ENCODE measurements around the gene PSMD1. TPM values are rescaled to one million over a fixed set of nuclear protein-coding genes. Genes with fewer than 3 reads are reported as not detected.

PSMD1 gene
- total and polyA plus RNA-seq, 2 experiments from 2014 or later, result 102 to 106 TPM

GRCh38 chr2:231130336-231131056 is 73.8 kb downstream of the PSMD1 start:
- in situ Hi-C loops (cut with MboI), result no loop called here
- 88 to 93% methylated on average over 6 of the region's 6 CpGs for WGBS, 2 experiments (ENCODE audit: low coverage in 1 of 2, low lambda C conversion rate in 2 of 2, missing lambda C conversion rate in 2 of 2)
- Histone ChIP-seq H3K4me3 (no peak overlapping the region), H3K27me3 (replicated peaks; ENCODE audit: insufficient read depth) (no peaks in the 10 kb centered on the region), H3K9me2 (ENCODE audit: insufficient read depth) (no peaks in the 10 kb centered on the region), H3K27ac (no peak overlapping the region), H4K20me1 (ENCODE audit: insufficient read depth) (no peaks in the 10 kb centered on the region), H3K4me2 (ENCODE audit: unreplicated experiment) (no peak overlapping the region), H3K9me3 (ENCODE audit: low read depth) (no peaks in the 10 kb centered on the region), H2AFZ (no peak overlapping the region), H3F3A (ENCODE audit: insufficient read depth) (peaks cover 20% of the 10 kb centered on the region), H3K36me3 (ENCODE audit: low read depth) (no peaks in the 10 kb centered on the region), H3K4me1 (ENCODE audit: insufficient read depth) (peaks cover 40% of the 10 kb centered on the region), H3K9ac (no peak overlapping the region), H3K79me2 (ENCODE audit: insufficient read depth) (peaks cover 68% of the 10 kb centered on the region)
- peak; percentile 21 for DNase-seq
- TF ChIP-seq EZH2 (IDR thresholded peaks at IDR 0.05; ENCODE audit: insufficient read depth, poor library complexity, severe bottlenecking), result no peak
- TF ChIP-seq EZH2phosphoT487 (IDR thresholded peaks at IDR 0.05; ENCODE audit: insufficient read depth, low read depth), result no peak

GRCh38 chr2:231132129-231132528 is 75.5 kb downstream of the PSMD1 start:
- Histone ChIP-seq H3K9me2 (ENCODE audit: insufficient read depth) (no peaks in the 10 kb centered on the region), H3K4me3 (no peak overlapping the region), H3K27ac (no peak overlapping the region), H3K79me2 (ENCODE audit: insufficient read depth) (peaks cover 73% of the 10 kb centered on the region), H3K9me3 (ENCODE audit: low read depth) (no peaks in the 10 kb centered on the region), H3K4me2 (ENCODE audit: unreplicated experiment) (peak overlapping the region; percentile 22), H3K4me1 (ENCODE audit: insufficient read depth) (peaks cover 40% of the 10 kb centered on the region), H3F3A (ENCODE audit: insufficient read depth) (peaks cover 20% of the 10 kb centered on the region), H3K27me3 (replicated peaks; ENCODE audit: insufficient read depth) (no peaks in the 10 kb centered on the region), H3K36me3 (ENCODE audit: low read depth) (no peaks in the 10 kb centered on the region), H4K20me1 (ENCODE audit: insufficient read depth) (no peaks in the 10 kb centered on the region), H2AFZ (no peak overlapping the region), H3K9ac (no peak overlapping the region)
- in situ Hi-C loops (cut with MboI), result no loop called here
- TF ChIP-seq EZH2 (IDR thresholded peaks at IDR 0.05; ENCODE audit: insufficient read depth, poor library complexity, severe bottlenecking), result no peak
- TF ChIP-seq EZH2phosphoT487 (IDR thresholded peaks at IDR 0.05; ENCODE audit: insufficient read depth, low read depth), result no peak
- WGBS, 2 experiments (ENCODE audit: low coverage in 1 of 2, low lambda C conversion rate in 2 of 2, missing lambda C conversion rate in 2 of 2), result 70 to 74% methylated on average over 1 of the region's 1 CpG
- DNase-seq, result peak; percentile 52

- Histone ChIP-seq H4K20me1 (ENCODE audit: insufficient read depth) (no peaks in the 10 kb centered on the region), H3K4me1 (ENCODE audit: insufficient read depth) (peaks cover 34% of the 10 kb centered on the region), H2AFZ (no peak overlapping the region), H3K9me3 (ENCODE audit: low read depth) (no peaks in the 10 kb centered on the region), H3F3A (ENCODE audit: insufficient read depth) (peaks cover 17% of the 10 kb centered on the region), H3K36me3 (ENCODE audit: low read depth) (0 out of 2 replicates have a peak, but pooled peaks cover 4% of the 10 kb centered on the region), H3K9ac (no peak overlapping the region), H3K79me2 (ENCODE audit: insufficient read depth) (peaks cover 77% of the 10 kb centered on the region), H3K27ac (no peak overlapping the region), H3K4me2 (ENCODE audit: unreplicated experiment) (no peak overlapping the region), H3K9me2 (ENCODE audit: insufficient read depth) (no peaks in the 10 kb centered on the region), H3K27me3 (replicated peaks; ENCODE audit: insufficient read depth) (no peaks in the 10 kb centered on the region), H3K4me3 (no peak overlapping the region)
- DNase-seq, result peak; percentile 56
- in situ Hi-C loops (cut with MboI), result no loop called here
- no peak for TF ChIP-seq EZH2 (IDR thresholded peaks at IDR 0.05; ENCODE audit: insufficient read depth, poor library complexity, severe bottlenecking)
- no peak for TF ChIP-seq EZH2phosphoT487 (IDR thresholded peaks at IDR 0.05; ENCODE audit: insufficient read depth, low read depth)
- 96 to 100% methylated on average over 1 of the region's 1 CpG for WGBS, 2 experiments (ENCODE audit: low coverage in 1 of 2, low lambda C conversion rate in 2 of 2, missing lambda C conversion rate in 2 of 2)
Observed at GRCh38 chr2:231133365-231134099, 76.9 kb downstream of the PSMD1 start.

- no peak overlapping the region for H2AFZ ChIP-seq
- no peaks in the 10 kb centered on the region for H3K9me3 ChIP-seq (ENCODE audit: low read depth)
- H3K4me1 ChIP-seq (ENCODE audit: insufficient read depth), result peaks cover 38% of the 10 kb centered on the region
- no peaks in the 10 kb centered on the region for H3K27me3 ChIP-seq (replicated peaks; ENCODE audit: insufficient read depth)
- H3K4me3 ChIP-seq, result no peak overlapping the region
- no peaks in the 10 kb centered on the region for H3K9me2 ChIP-seq (ENCODE audit: insufficient read depth)
- H3K4me2 ChIP-seq (ENCODE audit: unreplicated experiment), result no peak overlapping the region
- no peak overlapping the region for H3K9ac ChIP-seq
- H3K27ac ChIP-seq, result no peak overlapping the region
- no peak for DNase-seq
- TF ChIP-seq EZH2phosphoT487 (IDR thresholded peaks at IDR 0.05; ENCODE audit: insufficient read depth, low read depth), result no peak
- peaks cover 9% of the 10 kb centered on the region for H3F3A ChIP-seq (ENCODE audit: insufficient read depth)
- H3K79me2 ChIP-seq (ENCODE audit: insufficient read depth), result peaks cover 78% of the 10 kb centered on the region
- 96 to 100% methylated on average over 1 of the region's 1 CpG for WGBS, 2 experiments (ENCODE audit: low coverage in 1 of 2, low lambda C conversion rate in 2 of 2, missing lambda C conversion rate in 2 of 2)
- H4K20me1 ChIP-seq (ENCODE audit: insufficient read depth), result no peaks in the 10 kb centered on the region
- H3K36me3 ChIP-seq (ENCODE audit: low read depth), result peaks cover 9% of the 10 kb centered on the region; the same call in 1 of the 2 replicates
- in situ Hi-C loops (cut with MboI), result no loop called here
Observed at GRCh38 chr2:231134910-231135655, 78.4 kb downstream of the PSMD1 start.

All from GM23248 (cell line).